GM19438 (cell line): ENCODE measurements around the gene HOXA3.
A peak's percentile ranks its signal among the peaks of the same experiment; 100 is the strongest.

Source experiments
- ATAC-seq: cut with Tn5 transposase; IDR thresholded peaks from one replicate; pipeline ENCODE4 v1.9.1; 2021; ENCODE audit warnings: low read depth; ENCODE audit not compliant: unreplicated experiment

HOXA3 gene

DNA sequence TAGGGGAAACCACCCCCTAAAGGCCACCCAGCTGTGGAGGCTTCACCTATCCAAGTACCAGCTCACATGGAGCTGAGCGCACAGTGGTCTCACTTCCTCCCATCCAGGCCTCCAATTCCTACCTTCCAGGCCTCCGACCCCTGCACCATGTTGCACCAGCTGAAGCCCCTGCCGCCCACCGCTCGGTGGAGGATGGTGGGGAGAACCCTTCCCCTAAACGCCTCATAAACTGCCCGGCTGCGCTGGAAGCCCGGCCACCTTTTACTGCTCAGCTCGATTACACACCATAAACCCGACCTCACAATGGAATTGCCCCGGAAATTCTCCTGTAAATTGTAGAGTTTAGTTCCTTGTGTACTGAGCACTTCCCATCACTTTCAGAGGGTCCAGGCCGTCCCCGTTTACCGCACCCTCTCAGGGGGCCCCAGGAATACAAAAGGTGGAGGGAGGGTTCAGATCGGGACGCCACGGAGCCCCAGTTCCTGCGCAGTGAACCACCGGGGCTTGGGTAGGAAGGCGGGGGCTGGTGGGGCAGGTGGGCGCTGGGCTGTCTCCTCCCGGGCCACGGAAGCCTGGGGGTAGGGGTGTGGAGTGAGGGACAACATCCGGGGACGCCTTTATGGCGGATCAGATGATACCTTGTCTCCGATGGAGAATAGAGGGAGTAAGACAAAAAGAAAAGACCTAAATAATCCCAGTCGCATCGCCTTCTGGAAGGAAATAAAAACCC, 5.5 kb upstream of the HOXA3 start:
- ATAC-seq, result no peak

DNA sequence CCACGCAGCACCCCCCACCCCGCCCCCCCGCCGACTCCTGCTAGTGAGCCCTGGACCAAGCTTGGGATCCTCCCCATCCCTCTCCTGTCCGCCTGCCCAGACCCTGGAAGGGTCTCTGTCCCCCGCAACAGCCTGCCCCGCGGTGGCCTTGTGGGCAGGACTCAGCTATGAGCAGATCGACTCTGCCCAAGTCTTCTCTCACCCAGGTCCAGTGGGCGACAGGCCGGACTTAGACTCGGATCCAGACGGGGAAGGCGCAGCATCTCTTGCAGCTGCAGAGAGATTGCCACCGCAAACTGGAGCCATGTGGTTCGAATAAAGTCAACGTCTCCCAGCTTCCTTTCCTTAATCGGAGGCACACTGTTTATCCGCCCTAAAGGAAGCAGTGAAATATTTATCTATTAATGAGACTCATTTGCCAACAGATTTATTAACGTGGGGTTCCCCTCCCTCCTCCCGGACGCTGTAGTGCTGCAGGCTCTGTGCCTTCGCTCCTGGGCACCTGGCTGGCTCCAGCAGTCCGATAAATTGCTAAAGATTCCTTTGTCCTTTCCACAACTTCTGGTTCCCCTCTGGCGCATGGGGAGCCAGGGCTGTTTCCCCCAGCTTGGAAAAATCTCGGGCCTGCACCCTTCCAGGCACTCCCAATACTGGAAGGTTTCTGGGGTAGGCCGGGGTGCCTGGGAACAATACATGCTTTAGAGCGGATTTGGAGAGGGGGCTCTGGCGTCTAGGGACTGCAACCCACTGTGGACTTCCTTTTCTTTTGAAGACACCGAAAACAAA, 4.7 kb upstream of the HOXA3 start:
- ATAC-seq, result no peak

GRCh38 chr7:27156508-27156898, 4.1 kb upstream of the HOXA3 start, which contains the start of gene HOXA7:
Gene HOXA7 (minus strand): TSS chr7:27156675. CDS start chr7:27156545, 130 bp downstream.
- ATAC-seq, result no peak

DNA sequence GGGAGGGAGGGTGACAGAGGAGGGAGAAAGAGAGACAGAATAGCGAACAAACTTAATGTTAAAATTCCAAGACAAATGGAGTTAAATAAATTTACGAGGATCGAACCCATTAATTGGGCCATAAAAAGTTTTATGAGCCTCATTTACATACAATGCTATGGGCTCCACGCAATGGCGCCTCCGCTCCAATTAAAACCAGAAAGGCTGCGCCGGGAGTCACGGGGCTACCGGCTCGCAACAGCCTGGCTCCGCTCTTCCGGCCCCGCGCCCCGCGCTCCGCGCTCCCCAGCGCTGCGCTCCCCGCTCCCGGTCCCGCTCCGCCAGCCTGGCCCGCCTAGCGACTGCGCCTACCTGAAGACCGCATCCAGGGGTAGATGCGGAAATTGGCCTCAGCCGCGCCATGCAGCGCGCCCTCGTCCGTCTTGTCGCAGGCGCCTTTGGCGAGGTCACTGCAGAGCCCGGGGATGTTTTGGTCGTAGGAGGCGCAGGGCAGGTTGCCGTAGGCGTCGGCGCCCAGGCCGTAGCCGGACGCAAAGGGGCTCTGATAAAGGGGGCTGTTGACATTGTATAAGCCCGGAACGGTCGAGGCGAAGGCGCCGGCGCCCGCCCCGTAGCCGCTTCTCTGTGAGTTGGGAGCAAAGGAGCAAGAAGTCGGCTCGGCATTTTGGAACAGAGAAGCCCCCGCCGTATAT, 3.6 kb upstream of the HOXA3 start:
- ATAC-seq, result no peak

DNA sequence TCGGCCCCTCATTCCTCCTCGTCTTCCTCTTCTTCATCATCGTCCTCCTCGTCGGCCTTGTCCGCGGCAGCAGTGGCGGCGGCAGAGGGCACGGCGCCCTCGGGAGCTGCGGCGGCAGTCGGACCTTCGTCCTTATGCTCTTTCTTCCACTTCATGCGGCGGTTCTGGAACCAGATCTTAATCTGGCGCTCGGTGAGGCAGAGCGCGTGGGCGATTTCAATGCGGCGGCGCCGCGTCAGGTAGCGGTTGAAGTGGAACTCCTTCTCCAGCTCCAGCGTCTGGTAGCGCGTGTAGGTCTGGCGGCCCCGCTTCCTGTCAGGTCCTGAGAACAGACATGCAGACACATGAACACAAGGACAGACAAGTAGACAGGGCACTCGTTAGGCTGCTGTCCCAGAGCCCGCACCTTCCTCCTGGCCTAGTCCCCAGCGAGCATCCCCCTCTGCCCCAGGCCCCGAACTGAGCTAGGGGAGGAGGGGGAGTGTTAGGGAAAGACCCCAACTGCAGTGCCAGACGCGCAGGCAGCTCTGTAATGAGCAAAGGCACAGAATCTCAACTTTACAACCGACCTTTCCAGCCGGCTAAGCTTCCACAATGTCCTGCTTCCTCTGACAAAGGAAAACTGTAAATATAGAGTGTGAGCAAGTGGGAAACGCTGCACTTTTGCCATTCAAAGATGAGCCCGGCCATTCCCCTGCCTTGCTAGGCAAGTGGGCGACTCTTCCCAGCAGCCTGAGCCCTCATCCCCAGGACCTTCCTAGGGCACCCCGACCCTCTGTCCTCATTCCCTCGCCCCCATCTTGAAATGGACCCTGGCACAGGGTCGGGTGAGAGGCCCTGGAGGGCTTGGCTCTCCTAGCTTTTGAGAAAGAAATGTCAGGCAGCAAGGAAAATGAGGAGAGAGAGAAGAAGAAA, 2.8 kb upstream of the HOXA3 start:
- no peak for ATAC-seq

DNA sequence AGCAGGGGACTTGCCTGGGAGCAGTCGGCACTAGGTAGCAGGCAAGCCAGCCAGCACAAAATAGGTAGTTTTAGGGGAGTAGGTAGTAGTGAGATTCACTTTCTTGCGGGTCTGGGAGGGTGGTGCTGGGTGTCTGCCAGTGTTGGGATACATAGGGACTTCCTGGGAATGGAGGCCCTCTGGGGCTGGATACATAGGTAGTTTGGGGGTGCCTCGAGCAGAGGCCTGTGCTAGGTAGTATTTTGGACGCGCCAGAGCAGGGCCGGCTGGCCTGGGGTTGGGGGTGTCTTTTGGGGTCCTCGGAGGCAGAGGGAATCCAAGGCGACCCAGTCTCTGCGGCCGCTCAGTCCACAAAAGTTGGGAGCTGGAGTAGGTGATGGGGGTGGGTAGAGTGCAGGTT, 2.0 kb upstream of the HOXA3 start:
- ATAC-seq, result no peak

GRCh38 chr7:27153526-27153925, 1.1 kb upstream of the HOXA3 start:
- no peak for ATAC-seq

- ATAC-seq, result no peak
Measured at GRCh38 chr7:27152816-27153442, 546 bp upstream of the HOXA3 start.

GRCh38 chr7:27151341-27151930, 947 bp downstream of the HOXA3 start:
- no peak for ATAC-seq

- ATAC-seq, result peak; percentile 68
Measured at GRCh38 chr7:27150568-27151340, 1.6 kb downstream of the HOXA3 start.

- ATAC-seq, result no peak
Measured at GRCh38 chr7:27149842-27150567, 2.4 kb downstream of the HOXA3 start.

GRCh38 chr7:27148756-27149641, 3.4 kb downstream of the HOXA3 start:
- no peak for ATAC-seq

- ATAC-seq, result no peak
Measured at GRCh38 chr7:27148031-27148755, 4.2 kb downstream of the HOXA3 start.

DNA sequence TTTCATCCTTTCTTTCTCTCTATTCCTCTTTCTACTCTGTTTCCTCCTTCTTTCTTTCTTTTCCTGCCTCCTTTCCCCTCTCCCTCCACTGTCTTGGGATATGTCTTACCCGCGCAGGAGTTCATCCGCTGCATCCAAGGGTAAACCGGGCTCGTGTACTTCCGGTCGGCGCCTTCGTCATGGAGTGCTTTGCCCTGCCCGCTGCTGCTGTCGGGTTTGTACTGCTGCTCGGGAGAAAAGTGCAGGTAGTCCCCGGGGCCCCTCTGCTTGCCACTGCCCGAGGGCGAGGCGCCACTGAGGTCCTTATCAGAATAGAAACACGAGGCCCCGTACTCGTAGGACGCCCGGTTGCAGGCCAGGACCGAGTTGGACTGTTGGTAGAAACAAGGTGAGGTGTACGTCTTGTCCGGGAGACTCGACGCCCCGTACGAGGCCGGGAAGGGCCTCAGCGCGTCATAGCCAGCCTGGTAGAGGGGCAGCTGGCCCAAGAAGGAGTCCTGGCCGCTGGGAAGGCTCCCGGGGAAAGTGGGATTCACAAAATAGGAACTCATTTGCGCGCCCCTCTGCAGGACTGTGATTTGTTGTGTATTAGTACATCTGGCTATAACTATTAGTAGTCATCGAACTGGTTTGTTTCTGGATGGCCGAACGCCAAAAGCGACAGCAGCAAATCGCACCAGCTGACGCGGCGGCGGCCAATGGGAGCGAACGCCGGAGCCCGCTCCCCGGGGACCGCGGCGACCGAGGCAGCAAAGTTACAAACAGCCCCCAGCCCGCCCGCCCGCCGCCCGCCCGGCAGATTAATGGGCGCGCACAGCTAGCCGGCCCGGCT, 5.0 kb downstream of the HOXA3 start, which contains the start of gene HOXA6:
TSS of gene HOXA6 (minus strand) at position 576 of the 832 bp plus-strand sequence. CDS start at position 551, 25 bp downstream.
- no peak for ATAC-seq

DNA sequence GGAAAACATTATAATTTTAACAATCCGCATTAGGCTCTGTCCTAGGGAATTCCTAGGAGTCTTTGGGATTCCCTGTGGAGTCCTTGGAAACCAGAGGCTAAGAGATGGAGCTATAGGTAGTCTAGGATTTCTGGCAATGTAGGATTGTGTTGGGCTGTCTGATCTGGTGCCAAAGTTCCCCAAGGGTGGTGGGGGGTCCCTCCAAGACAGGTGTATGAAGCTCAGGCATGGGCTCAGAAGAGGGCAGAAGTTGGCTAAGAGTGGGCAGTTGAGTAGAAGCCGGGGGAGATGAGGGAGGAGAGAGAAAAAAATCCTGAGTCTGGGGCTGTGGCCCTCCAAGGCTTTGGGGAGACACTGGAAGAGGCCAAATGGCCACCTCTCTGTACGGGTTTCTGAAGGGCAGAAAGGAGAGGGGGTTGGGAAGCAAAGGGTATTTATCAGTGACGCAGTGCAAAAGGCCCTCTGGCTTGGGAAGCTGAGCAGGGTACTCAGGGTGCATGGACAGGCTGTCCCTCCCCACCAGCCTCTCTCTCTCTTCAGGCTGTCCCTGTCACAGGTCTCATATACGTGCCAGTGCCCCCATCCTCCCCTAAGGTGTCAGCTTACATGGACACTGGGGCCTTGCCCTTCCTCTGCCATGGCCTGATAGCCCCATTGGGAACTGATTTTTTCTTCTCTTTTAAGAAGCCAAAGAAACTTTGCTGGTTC, 5.7 kb downstream of the HOXA3 start:
- no peak for ATAC-seq
